Lung (tissue), 12 donors: Measurements from ENCODE around the gene BLVRA. TPM values are rescaled to one million over a fixed set of nuclear protein-coding genes. Genes with fewer than 3 reads are reported as not detected.

Source experiments
- ATAC-seq: fragments of 200-7000 bp; cut with Tn5 transposase; one replicate; pipeline ENCODE4 v1.9.1; 2020; ENCODE audit warnings: moderate number of reproducible peaks; ENCODE audit not compliant: insufficient read depth, low FRiP score
- DNase-seq, 3 donors: peaks; one replicate each; pipeline ENCODE4 v3.0.0-alpha.2; 2013 to 2017
- H3K27ac ChIP-seq, 2 donors: one replicate each; pipeline ENCODE4 v1.5.1; 2013; ENCODE audit warnings: mild to moderate bottlenecking in 2 of 2, moderate library complexity in 2 of 2, control low read depth in 1 of 2, inconsistent platforms in 1 of 2, low read depth in 1 of 2, low read length in 1 of 2
- H3K27me3 ChIP-seq, 3 donors: one replicate each; pipeline ENCODE4 v1.5.1; 2013; ENCODE audit warnings: low read length in 2 of 3; ENCODE audit not compliant: control insufficient read depth in 3 of 3, insufficient read depth in 3 of 3
- H3K36me3 ChIP-seq, 4 donors: one replicate each; pipeline ENCODE4 v1.5.1; 2013; ENCODE audit warnings: low read length in 4 of 4, mild to moderate bottlenecking in 1 of 4, moderate library complexity in 1 of 4; ENCODE audit not compliant: control insufficient read depth in 4 of 4, insufficient read depth in 4 of 4
- H3K4me1 ChIP-seq, 5 donors: one replicate each; pipeline ENCODE4 v1.5.1; 2013; ENCODE audit warnings: low read length in 5 of 5, mild to moderate bottlenecking in 2 of 5, moderate library complexity in 1 of 5; ENCODE audit not compliant: control insufficient read depth in 5 of 5, insufficient read depth in 5 of 5
- H3K4me3 ChIP-seq: one replicate; pipeline ENCODE4 v1.5.1; 2013; ENCODE audit warnings: mild to moderate bottlenecking, control low read depth, moderate library complexity
- H3K9ac ChIP-seq, 2 donors: one replicate each; pipeline ENCODE4 v1.5.1; 2013; ENCODE audit warnings: low read length in 2 of 2, control low read depth in 1 of 2; ENCODE audit not compliant: insufficient read depth in 1 of 2
- H3K9me3 ChIP-seq, 4 donors: one replicate each; pipeline ENCODE4 v1.5.1; 2013; ENCODE audit warnings: low read length in 3 of 4, mild to moderate bottlenecking in 1 of 4, moderate library complexity in 1 of 4; ENCODE audit not compliant: control insufficient read depth in 4 of 4, insufficient read depth in 3 of 4
- WGBS, 2 donors: extraction: QIAGEN DNeasy Blood & Tissue Kit; methylation state at CpG; one replicate each; pipeline ENCODE4 v1.1.7; 2013; 5-methylcytosine and 5-hydroxymethylcytosine counted together
- polyA plus RNA-seq, 2 donors: library from polyadenylated mRNA; stranded (reverse); fragments of 200-250 nt; gene quantifications; one replicate each; pipeline ENCODE4 v1.2.1, GENCODE V29; 2013
- total RNA-seq, 2 donors: library from RNA; depleted of rRNA in 1 of 2; stranded (reverse); fragments of >200 nt in 1 of 2; gene quantifications; one replicate each; pipeline ENCODE4 v1.2.1, GENCODE V29; 2014 to 2021
- TF ChIP-seq, protein P1 (sequence below): IDR thresholded peaks from 2 replicates; pipeline ENCODE4 v1.5.1; 2012; ENCODE audit warnings: mild to moderate bottlenecking; ENCODE audit errors: control extremely low read depth, extremely low read depth
- donor health status: control.
- donor health status: control.
- donor health status: Bipolar disorder and iron deficiency.
- donor health status: healthy.
- donor health status: DM: yes; HTN: yes; CAD: no.

The BLVRA gene
- total and polyA plus RNA-seq, 4 donors: 25.9 to 143 (median 97.1) TPM

DNA sequence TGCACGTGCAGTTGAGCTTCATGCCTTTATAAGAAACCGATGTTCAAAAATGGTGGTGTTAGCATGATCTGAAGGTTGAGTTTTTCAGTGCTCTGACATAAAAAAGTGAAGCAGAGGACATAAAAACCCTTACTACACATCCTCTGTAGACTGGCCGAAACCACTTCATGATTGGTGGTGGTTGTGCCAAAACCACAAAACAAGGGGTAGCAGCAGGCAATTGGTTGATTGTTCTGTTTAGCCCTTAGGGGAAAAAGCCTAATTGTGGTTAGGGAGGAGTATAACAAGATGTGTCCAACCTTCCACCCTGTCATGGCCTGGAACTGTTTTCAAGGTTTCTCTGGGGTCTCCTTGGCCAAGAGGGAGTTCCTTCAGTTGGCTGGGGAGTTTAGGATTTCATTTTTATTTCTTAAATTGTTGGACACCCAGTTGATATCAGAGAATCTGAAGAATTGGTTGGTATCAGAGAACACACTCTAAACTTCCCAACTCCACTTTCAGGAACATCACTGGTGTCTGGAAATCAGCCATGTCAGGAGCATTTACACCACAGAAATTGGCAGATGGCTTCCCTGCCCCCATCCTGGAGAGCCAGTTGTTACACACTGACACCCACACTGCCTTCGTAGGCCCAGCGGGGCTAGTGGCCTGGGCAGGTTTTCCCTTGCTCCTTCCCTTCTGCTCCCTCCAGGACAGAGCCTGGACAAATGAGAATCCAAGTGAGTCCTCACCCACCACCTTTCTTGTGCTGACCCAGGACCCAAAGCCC lies 92.1 kb downstream of the BLVRA start:
- Histone ChIP-seq H3K36me3 (no peaks in the 10 kb centered on the region), H3K4me1 (no peaks in the 10 kb centered on the region), H3K27me3 (no peaks in the 10 kb centered on the region), H3K27ac (no peak overlapping the region), H3K4me3 (no peak overlapping the region), H3K9ac (no peak overlapping the region), H3K9me3 (no peaks in the 10 kb centered on the region)
- TF ChIP-seq, protein P1, sequence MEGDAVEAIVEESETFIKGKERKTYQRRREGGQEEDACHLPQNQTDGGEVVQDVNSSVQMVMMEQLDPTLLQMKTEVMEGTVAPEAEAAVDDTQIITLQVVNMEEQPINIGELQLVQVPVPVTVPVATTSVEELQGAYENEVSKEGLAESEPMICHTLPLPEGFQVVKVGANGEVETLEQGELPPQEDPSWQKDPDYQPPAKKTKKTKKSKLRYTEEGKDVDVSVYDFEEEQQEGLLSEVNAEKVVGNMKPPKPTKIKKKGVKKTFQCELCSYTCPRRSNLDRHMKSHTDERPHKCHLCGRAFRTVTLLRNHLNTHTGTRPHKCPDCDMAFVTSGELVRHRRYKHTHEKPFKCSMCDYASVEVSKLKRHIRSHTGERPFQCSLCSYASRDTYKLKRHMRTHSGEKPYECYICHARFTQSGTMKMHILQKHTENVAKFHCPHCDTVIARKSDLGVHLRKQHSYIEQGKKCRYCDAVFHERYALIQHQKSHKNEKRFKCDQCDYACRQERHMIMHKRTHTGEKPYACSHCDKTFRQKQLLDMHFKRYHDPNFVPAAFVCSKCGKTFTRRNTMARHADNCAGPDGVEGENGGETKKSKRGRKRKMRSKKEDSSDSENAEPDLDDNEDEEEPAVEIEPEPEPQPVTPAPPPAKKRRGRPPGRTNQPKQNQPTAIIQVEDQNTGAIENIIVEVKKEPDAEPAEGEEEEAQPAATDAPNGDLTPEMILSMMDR: no peak
- DNase-seq (no peak), ATAC-seq (no peak)
- 77 to 88% methylated on average over 5 of the region's 5 CpGs for WGBS, 2 donors

GRCh38 chr7:43851805-43852204 lies 93.3 kb downstream of the BLVRA start:
- Histone ChIP-seq H3K27me3 (no peaks in the 10 kb centered on the region), H3K27ac (no peak overlapping the region), H3K36me3 (no peaks in the 10 kb centered on the region), H3K9me3 (no peaks in the 10 kb centered on the region), H3K9ac (no peak overlapping the region), H3K4me3 (no peak overlapping the region), H3K4me1 (no peaks in the 10 kb centered on the region)
- DNase-seq (no peak), ATAC-seq (no peak)
- TF ChIP-seq, protein P1: no peak
- WGBS, 2 donors: 84 to 94% methylated on average over 2 of the region's 2 CpGs

DNA sequence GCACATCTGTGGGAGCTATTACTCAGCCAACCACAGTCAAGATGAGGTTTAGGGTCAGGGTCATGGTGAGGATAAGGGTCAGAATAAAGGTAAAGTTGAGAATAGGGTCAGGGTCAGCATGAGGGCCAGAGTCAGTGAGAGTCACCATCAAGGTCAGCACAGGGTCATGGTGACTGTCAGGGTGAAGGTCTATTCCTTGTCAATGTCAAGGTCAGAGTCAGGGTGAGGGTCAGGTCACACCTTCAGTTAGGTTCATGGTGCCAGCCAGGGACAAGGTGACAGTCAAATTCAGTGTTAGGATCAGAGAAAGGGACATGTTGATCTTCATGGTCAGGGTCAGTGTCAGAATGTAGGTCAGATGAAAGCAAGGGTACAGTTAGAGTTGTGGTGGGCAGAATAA lies 96.7 kb downstream of the BLVRA start:
- no peak for DNase-seq
- TF ChIP-seq, protein P1: no peak
- H3K9ac ChIP-seq: no peak overlapping the region
- no peaks in the 10 kb centered on the region for H3K4me1 ChIP-seq
- H3K27ac ChIP-seq: no peak overlapping the region
- no peaks in the 10 kb centered on the region for H3K36me3 ChIP-seq
- ATAC-seq: no peak
- H3K4me3 ChIP-seq: no peak overlapping the region
- H3K27me3 ChIP-seq: no peaks in the 10 kb centered on the region
- no peaks in the 10 kb centered on the region for H3K9me3 ChIP-seq

- WGBS, 2 donors: 94 to 96% methylated on average over 4 of the region's 4 CpGs
- TF ChIP-seq, protein P1: no peak
- Histone ChIP-seq H3K9me3 (no peaks in the 10 kb centered on the region), H3K36me3 (no peaks in the 10 kb centered on the region), H3K4me1 (no peaks in the 10 kb centered on the region), H3K4me3 (no peak overlapping the region), H3K27ac (no peak overlapping the region), H3K9ac (no peak overlapping the region), H3K27me3 (no peaks in the 10 kb centered on the region)
- no peak for ATAC-seq
- no peak for DNase-seq
Observed at GRCh38 chr7:43856316-43856715, 97.8 kb downstream of the BLVRA start.
